RPMI7951 (cell line): ENCODE data around the gene PGS1. TPM values are rescaled to one million over a fixed set of nuclear protein-coding genes. Genes with fewer than 3 reads are reported as not detected.

ENCODE experiments used
- DNase-seq: peaks from one replicate; pipeline ENCODE4 v3.0.0-alpha.2; 2012; ENCODE audit warnings: low read depth
- total RNA-seq: library from RNA; depleted of rRNA; stranded (reverse); fragments of >200 nt; shearing (Covaris generic); gene quantifications from 2 replicates; pipeline ENCODE4 v1.2.3, GENCODE V29; 2014

PGS1 gene
- total RNA-seq, 1 experiment from 2014 or later: 19.5 TPM

GRCh38 chr17:78408476-78409050, 30.1 kb downstream of the PGS1 start:
- DNase-seq: no peak

GRCh38 chr17:78409191-78409928, 30.9 kb downstream of the PGS1 start:
- no peak for DNase-seq

- DNase-seq: no peak
Observed at GRCh38 chr17:78411241-78411857, 32.9 kb downstream of the PGS1 start.

- DNase-seq: peak; percentile 13
Observed at GRCh38 chr17:78412403-78412802, 34.0 kb downstream of the PGS1 start.

GRCh38 chr17:78414178-78415162, 36.0 kb downstream of the PGS1 start:
- DNase-seq: no peak

GRCh38 chr17:78415821-78416711, 37.6 kb downstream of the PGS1 start:
- DNase-seq: peak; percentile 74

GRCh38 chr17:78416791-78417530, 38.5 kb downstream of the PGS1 start:
- DNase-seq: no peak

- DNase-seq: no peak
Observed at GRCh38 chr17:78417531-78417909, 39.1 kb downstream of the PGS1 start.

GRCh38 chr17:78418326-78419026, 40.0 kb downstream of the PGS1 start:
- no peak for DNase-seq

GRCh38 chr17:78419970-78420815, 41.7 kb downstream of the PGS1 start:
- DNase-seq: no peak

GRCh38 chr17:78421084-78421533, 42.7 kb downstream of the PGS1 start:
- DNase-seq: no peak

- DNase-seq: peak; percentile 59
Observed at GRCh38 chr17:78421534-78422266, 43.3 kb downstream of the PGS1 start.

- no peak for DNase-seq
Observed at GRCh38 chr17:78422267-78422605, 43.8 kb downstream of the PGS1 start.

- DNase-seq: no peak
Observed at GRCh38 chr17:78422872-78423588, 44.6 kb downstream of the PGS1 start.

- no peak for DNase-seq
Observed at GRCh38 chr17:78423961-78424675, 45.7 kb downstream of the PGS1 start.

- DNase-seq: no peak
Observed at GRCh38 chr17:78425429-78425828, 47.0 kb downstream of the PGS1 start.
